ENCODE results near the gene ADCY7. TPM values are rescaled to one million over a fixed set of nuclear protein-coding genes. Genes with fewer than 3 reads are reported as not detected.

Gene ADCY7
- total and polyA plus RNA-seq, 9 of the 15 experiments (the other 6 are each of a cell fraction or from before 2014, with no cell fraction given): 2.3 to 108 (median 28.6) TPM

DNA sequence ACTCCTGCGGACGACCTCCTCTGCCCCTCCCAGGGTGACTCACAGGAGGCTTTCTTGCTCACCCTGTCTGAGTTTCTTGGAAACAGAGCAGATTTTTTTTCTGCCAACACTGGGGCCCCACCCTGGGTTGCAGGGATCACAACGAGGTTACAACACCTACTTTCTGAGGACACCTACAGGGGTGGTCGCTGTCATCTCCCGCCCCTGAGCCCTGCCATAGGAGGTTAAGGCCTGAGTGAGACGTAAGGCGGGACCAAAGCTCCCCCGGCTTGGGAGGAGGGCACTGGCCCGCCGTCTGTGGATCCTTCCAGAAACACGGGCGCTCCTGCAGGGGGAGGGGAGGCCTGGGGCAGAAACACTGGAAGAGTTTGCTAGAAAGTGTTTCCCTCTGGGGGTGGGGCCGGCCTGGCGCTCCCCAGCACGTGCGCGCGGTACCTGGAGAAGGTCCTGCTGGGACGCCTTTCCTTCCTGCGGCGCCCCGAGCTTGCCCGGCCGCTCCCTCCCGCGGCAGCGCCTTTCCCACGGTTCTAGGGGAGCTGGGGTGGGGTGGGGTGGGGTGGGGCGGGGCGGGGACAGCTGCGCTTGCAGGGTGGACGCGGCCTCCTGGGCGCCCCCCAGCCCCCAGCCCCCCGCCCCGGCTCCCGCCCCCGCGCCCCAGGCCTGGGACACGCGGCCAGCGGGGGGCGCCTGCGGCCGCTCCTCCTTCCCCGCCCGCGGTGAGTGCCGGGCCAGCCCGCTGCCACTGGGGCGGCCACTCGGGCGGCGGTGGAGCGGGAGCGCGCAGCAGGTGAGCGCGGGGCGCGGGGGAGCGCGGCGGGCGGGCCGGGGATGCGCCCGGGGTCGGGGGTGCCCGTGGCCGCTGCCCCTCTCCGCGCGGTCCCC, 20.7 kb upstream of the ADCY7 start (continued):
- TF ChIP-seq, protein P1, sequence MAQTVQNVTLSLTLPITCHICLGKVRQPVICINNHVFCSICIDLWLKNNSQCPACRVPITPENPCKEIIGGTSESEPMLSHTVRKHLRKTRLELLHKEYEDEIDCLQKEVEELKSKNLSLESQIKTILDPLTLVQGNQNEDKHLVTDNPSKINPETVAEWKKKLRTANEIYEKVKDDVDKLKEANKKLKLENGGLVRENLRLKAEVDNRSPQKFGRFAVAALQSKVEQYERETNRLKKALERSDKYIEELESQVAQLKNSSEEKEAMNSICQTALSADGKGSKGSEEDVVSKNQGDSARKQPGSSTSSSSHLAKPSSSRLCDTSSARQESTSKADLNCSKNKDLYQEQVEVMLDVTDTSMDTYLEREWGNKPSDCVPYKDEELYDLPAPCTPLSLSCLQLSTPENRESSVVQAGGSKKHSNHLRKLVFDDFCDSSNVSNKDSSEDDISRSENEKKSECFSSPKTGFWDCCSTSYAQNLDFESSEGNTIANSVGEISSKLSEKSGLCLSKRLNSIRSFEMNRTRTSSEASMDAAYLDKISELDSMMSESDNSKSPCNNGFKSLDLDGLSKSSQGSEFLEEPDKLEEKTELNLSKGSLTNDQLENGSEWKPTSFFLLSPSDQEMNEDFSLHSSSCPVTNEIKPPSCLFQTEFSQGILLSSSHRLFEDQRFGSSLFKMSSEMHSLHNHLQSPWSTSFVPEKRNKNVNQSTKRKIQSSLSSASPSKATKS (CRISPR knock-in tag; IDR thresholded peaks at IDR 0.05): no peak
- TF ChIP-seq HMG20A (CRISPR knock-in tag; conservative IDR thresholded peaks at IDR 0.05): no peak
- peak; percentile 96 for TF ChIP-seq JUND (IDR thresholded peaks at IDR 0.05; ENCODE audit: borderline replicate concordance, low read depth, low read length)
- peak; percentile 92; the same call in 1 of the 3 replicates for TF ChIP-seq JUND (tag; IDR thresholded peaks at IDR 0.05; ENCODE audit: borderline replicate concordance, low read depth, low read length)
- TF ChIP-seq ELF4 (CRISPR knock-in tag; IDR thresholded peaks at IDR 0.05): no peak
- no peak for TF ChIP-seq OTX1 (CRISPR knock-in tag; IDR thresholded peaks at IDR 0.05)
- TF ChIP-seq, protein P2, sequence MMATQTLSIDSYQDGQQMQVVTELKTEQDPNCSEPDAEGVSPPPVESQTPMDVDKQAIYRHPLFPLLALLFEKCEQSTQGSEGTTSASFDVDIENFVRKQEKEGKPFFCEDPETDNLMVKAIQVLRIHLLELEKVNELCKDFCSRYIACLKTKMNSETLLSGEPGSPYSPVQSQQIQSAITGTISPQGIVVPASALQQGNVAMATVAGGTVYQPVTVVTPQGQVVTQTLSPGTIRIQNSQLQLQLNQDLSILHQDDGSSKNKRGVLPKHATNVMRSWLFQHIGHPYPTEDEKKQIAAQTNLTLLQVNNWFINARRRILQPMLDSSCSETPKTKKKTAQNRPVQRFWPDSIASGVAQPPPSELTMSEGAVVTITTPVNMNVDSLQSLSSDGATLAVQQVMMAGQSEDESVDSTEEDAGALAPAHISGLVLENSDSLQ (IDR thresholded peaks at IDR 0.05): peak; percentile 84
- TF ChIP-seq MEF2D (tag; conservative IDR thresholded peaks at IDR 0.05; ENCODE audit: low read depth): no peak
- TF ChIP-seq ZNF311 (CRISPR knock-in tag; IDR thresholded peaks at IDR 0.05): no peak
- TF ChIP-seq GABPB1 (CRISPR knock-in tag; IDR thresholded peaks at IDR 0.05): 0 out of 2 replicates have a peak, but pooled peaks have one; percentile 46
- no peak for TF ChIP-seq MCM5 (IDR thresholded peaks at IDR 0.05; ENCODE audit: low read depth)
- no peak for TF ChIP-seq PRMT5 (CRISPR knock-in tag; IDR thresholded peaks at IDR 0.05)
- peak; percentile 45 for TF ChIP-seq HDAC3 (IDR thresholded peaks at IDR 0.05; ENCODE audit: borderline replicate concordance, partially characterized antibody)
- TF ChIP-seq, protein P3, sequence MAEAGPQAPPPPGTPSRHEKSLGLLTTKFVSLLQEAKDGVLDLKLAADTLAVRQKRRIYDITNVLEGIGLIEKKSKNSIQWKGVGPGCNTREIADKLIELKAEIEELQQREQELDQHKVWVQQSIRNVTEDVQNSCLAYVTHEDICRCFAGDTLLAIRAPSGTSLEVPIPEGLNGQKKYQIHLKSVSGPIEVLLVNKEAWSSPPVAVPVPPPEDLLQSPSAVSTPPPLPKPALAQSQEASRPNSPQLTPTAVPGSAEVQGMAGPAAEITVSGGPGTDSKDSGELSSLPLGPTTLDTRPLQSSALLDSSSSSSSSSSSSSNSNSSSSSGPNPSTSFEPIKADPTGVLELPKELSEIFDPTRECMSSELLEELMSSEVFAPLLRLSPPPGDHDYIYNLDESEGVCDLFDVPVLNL (CRISPR knock-in tag; IDR thresholded peaks at IDR 0.05; ENCODE audit: low read depth): no peak
- TF ChIP-seq SMAD1 (IDR thresholded peaks at IDR 0.05; ENCODE audit: low read depth, low read length, partially characterized antibody): no peak
- TF ChIP-seq SETDB1 (IDR thresholded peaks at IDR 0.05; ENCODE audit: low read length): no peak
- no peak for TF ChIP-seq GTF2A2 (tag; IDR thresholded peaks at IDR 0.05)
- TF ChIP-seq, protein P4, sequence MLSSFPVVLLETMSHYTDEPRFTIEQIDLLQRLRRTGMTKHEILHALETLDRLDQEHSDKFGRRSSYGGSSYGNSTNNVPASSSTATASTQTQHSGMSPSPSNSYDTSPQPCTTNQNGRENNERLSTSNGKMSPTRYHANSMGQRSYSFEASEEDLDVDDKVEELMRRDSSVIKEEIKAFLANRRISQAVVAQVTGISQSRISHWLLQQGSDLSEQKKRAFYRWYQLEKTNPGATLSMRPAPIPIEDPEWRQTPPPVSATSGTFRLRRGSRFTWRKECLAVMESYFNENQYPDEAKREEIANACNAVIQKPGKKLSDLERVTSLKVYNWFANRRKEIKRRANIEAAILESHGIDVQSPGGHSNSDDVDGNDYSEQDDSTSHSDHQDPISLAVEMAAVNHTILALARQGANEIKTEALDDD (IDR thresholded peaks at IDR 0.05): no peak
- TF ChIP-seq, protein P5, sequence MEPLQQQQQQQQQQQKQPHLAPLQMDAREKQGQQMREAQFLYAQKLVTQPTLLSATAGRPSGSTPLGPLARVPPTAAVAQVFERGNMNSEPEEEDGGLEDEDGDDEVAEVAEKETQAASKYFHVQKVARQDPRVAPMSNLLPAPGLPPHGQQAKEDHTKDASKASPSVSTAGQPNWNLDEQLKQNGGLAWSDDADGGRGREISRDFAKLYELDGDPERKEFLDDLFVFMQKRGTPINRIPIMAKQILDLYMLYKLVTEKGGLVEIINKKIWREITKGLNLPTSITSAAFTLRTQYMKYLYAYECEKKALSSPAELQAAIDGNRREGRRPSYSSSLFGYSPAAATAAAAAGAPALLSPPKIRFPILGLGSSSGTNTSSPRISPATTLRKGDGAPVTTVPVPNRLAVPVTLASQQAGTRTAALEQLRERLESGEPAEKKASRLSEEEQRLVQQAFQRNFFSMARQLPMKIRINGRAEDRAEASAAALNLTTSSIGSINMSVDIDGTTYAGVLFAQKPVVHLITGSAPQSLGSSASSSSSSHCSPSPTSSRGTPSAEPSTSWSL (CRISPR knock-in tag; IDR thresholded peaks at IDR 0.05; ENCODE audit: borderline replicate concordance): no peak
- no peak for TF ChIP-seq HSF4 (CRISPR knock-in tag; IDR thresholded peaks at IDR 0.05; ENCODE audit: borderline replicate concordance)
